ENCODE results near the gene UQCR10.

The UQCR10 gene

GRCh38 chr22:29787371-29787980 lies 20.3 kb downstream of the UQCR10 start:
- ChIA-PET CTCF (no interaction called here), POLR2A (no interaction called here)
- TF ChIP-seq, protein P1, sequence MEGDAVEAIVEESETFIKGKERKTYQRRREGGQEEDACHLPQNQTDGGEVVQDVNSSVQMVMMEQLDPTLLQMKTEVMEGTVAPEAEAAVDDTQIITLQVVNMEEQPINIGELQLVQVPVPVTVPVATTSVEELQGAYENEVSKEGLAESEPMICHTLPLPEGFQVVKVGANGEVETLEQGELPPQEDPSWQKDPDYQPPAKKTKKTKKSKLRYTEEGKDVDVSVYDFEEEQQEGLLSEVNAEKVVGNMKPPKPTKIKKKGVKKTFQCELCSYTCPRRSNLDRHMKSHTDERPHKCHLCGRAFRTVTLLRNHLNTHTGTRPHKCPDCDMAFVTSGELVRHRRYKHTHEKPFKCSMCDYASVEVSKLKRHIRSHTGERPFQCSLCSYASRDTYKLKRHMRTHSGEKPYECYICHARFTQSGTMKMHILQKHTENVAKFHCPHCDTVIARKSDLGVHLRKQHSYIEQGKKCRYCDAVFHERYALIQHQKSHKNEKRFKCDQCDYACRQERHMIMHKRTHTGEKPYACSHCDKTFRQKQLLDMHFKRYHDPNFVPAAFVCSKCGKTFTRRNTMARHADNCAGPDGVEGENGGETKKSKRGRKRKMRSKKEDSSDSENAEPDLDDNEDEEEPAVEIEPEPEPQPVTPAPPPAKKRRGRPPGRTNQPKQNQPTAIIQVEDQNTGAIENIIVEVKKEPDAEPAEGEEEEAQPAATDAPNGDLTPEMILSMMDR (IDR thresholded peaks at IDR 0.05; ENCODE audit: insufficient read depth, low read length, missing control alignments), result no peak
- no peak overlapping the region for H3K4me3 ChIP-seq (ENCODE audit: low read depth, low read length)
- DNase-seq (ENCODE audit: low read depth, low spot score), result no peak

- DNase-seq (ENCODE audit: low read depth, low spot score), result no peak
- CTCF ChIA-PET, result interaction anchor here (2.2 kb wide), 1 partner anchor 12 kb away, joined by 5 read pairs; no protein-coding TSS in a partner anchor
- POLR2A ChIA-PET, result no interaction called here
- H3K4me3 ChIP-seq (ENCODE audit: low read depth, low read length), result no peak overlapping the region
- TF ChIP-seq, protein P1 (IDR thresholded peaks at IDR 0.05; ENCODE audit: insufficient read depth, low read length, missing control alignments), result no peak
Measured at GRCh38 chr22:29788339-29789279, 21.4 kb downstream of the UQCR10 start.

GRCh38 chr22:29790061-29790460 lies 22.9 kb downstream of the UQCR10 start:
- ChIA-PET POLR2A (interaction anchor here (0.9 kb wide), 1 partner anchor 9 kb away, joined by 3 read pairs; no protein-coding TSS in a partner anchor), CTCF (interaction anchor here (0.9 to 2.2 kb wide), 3 partner anchors 11 to 17 kb away, joined by 3 to 5 read pairs (median 4); no protein-coding TSS in a partner anchor)
- TF ChIP-seq, protein P1 (IDR thresholded peaks at IDR 0.05; ENCODE audit: insufficient read depth, low read length, missing control alignments), result no peak
- no peak for DNase-seq (ENCODE audit: low read depth, low spot score)
- H3K4me3 ChIP-seq (ENCODE audit: low read depth, low read length), result no peak overlapping the region

DNA sequence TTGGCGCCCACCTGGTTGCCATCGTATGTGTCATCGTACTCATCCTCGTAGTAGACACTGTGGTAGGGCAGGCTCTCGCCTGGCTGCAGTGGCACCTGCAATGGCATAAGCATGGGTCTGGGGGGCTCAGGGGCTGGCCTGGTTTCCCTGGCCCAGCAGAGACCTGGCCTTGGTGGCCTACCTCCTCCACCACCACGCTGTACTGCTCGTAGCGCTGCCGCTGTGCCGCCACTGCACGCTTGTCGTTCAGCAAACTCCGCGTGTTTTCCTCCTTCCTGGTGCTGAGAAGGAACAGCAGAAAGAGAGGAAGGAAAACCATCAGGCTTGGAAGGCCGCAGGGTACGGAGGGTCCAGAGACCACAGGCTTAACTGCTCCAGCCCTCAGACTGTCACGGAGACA lies 26.2 kb downstream of the UQCR10 start:
- H3K4me3 ChIP-seq (ENCODE audit: low read depth, low read length), result no peak overlapping the region
- no peak for DNase-seq (ENCODE audit: low read depth, low spot score)
- TF ChIP-seq, protein P1 (IDR thresholded peaks at IDR 0.05; ENCODE audit: insufficient read depth, low read length, missing control alignments), result no peak
- ChIA-PET CTCF (no interaction called here), POLR2A (no interaction called here)

GRCh38 chr22:29795663-29796062 lies 28.5 kb downstream of the UQCR10 start:
- H3K4me3 ChIP-seq (ENCODE audit: low read depth, low read length), result no peak overlapping the region
- POLR2A ChIA-PET, result no interaction called here
- no peak for DNase-seq (ENCODE audit: low read depth, low spot score)
- TF ChIP-seq, protein P1 (IDR thresholded peaks at IDR 0.05; ENCODE audit: insufficient read depth, low read length, missing control alignments), result no peak
- CTCF ChIA-PET, result interaction anchor here (0.7 to 0.9 kb wide), 3 partner anchors 20 to 497 kb away, joined by 3 to 4 read pairs (median 3); no protein-coding TSS in a partner anchor

GRCh38 chr22:29797351-29797750 lies 30.2 kb downstream of the UQCR10 start:
- POLR2A ChIA-PET, result no interaction called here
- DNase-seq (ENCODE audit: low read depth, low spot score), result no peak
- TF ChIP-seq, protein P1 (IDR thresholded peaks at IDR 0.05; ENCODE audit: insufficient read depth, low read length, missing control alignments), result no peak
- H3K4me3 ChIP-seq (ENCODE audit: low read depth, low read length), result no peak overlapping the region
- CTCF ChIA-PET, result interaction anchor here (1.3 to 2.0 kb wide), 2 partner anchors 25 to 208 kb away, joined by 3 to 4 read pairs; no protein-coding TSS in a partner anchor

All from AG04449 (cell line).